Activated CD4-positive, alpha-beta memory T cell treated with anti-CD3 and anti-CD28 coated beads for 36 hours (primary cell): ENCODE data around the gene KAT8. TPM values are rescaled to one million over a fixed set of nuclear protein-coding genes. Genes with fewer than 3 reads are reported as not detected.

Experiments
- CTCF ChIA-PET: fragments of 350-600 bp; sonication (Branson Sonifier 250); formaldehyde crosslinking; loops from one replicate; lab custom pipeline; 2021; ENCODE audit warnings: antibody characterized with exemption, inconsistent platforms; lab: Charles Lee
- POLR2A ChIA-PET: fragments of 350-600 bp; sonication (Branson Sonifier 250); formaldehyde crosslinking; loops from one replicate; lab custom pipeline; 2021; ENCODE audit warnings: antibody characterized with exemption; lab: Charles Lee
- DNase-seq: peaks from one replicate; pipeline ENCODE4 v3.0.0-alpha.2; 2020
- H3K27ac Mint-ChIP-seq: one replicate; pipeline ENCODE4 v1.8.0; 2021; ENCODE audit warnings: mixed read lengths
- H3K27me3 Mint-ChIP-seq: one replicate; pipeline ENCODE4 v1.8.0; 2021; ENCODE audit warnings: mixed read lengths
- H3K36me3 Mint-ChIP-seq: one replicate; pipeline ENCODE4 v1.8.0; 2021; ENCODE audit warnings: mixed read lengths
- H3K4me1 Mint-ChIP-seq: one replicate; pipeline ENCODE4 v1.8.0; 2021; ENCODE audit warnings: low read depth, mixed read lengths
- H3K4me3 Mint-ChIP-seq: one replicate; pipeline ENCODE4 v1.8.0; 2021; ENCODE audit warnings: mild to moderate bottlenecking, mixed read lengths
- H3K9me3 Mint-ChIP-seq: one replicate; pipeline ENCODE4 v1.8.0; 2021; ENCODE audit warnings: mixed read lengths
- intact Hi-C: fragments of 100-400 bp; cut with micrococcal nuclease; formaldehyde crosslinking; loops from one replicate; pipeline ENCODE4 v1.15.1; 2023
- total RNA-seq, 2 experiments: library from RNA; stranded (reverse); gene quantifications; one replicate each; pipeline ENCODE4 v1.2.3, GENCODE V29; 2021

Gene KAT8
- 10 to 100 TPM; 48.8 to 49.6 TPM for total RNA-seq

GRCh38 chr16:31117384-31118222 lies at the start of gene KAT8:
Gene KAT8, plus strand, starts transcription at chr16:31117664. Its CDS starts 18 bp downstream, at chr16:31117682.
- H3K4me1 Mint-ChIP-seq: peaks cover 20% of the 10 kb centered on the region
- DNase-seq: peak; percentile 99
- peaks cover 18% of the 10 kb centered on the region for H3K36me3 Mint-ChIP-seq
- intact Hi-C loops: loop anchor here (1.0 kb wide), 4 partner anchors 23 to 62 kb away; partner anchors contain the start of genes VKORC1, ZNF646 and ZNF668
- POLR2A ChIA-PET: interaction anchor here (0.5 to 4.1 kb wide), 11 partner anchors 9 to 755 kb away, joined by 3 to 27 read pairs (median 3); partner anchors contain the start of genes BCKDK, FUS, ZNF646 and ZNF668
- no peaks in the 10 kb centered on the region for H3K27me3 Mint-ChIP-seq
- H3K9me3 Mint-ChIP-seq: no peaks in the 10 kb centered on the region
- peak within 1 kb of the TSS; percentile 79 for H3K4me3 Mint-ChIP-seq
- CTCF ChIA-PET: interaction anchor here (0.6 to 3.3 kb wide), 7 partner anchors 10 to 273 kb away, joined by 3 to 36 read pairs (median 4); partner anchors contain the start of genes HSD3B7 and ZNF668
- H3K27ac Mint-ChIP-seq: peak within 1 kb of the TSS; percentile 70

- DNase-seq: peak; percentile 26
- no peaks in the 10 kb centered on the region for H3K27me3 Mint-ChIP-seq
- peak overlapping the region; percentile 98 for H3K4me3 Mint-ChIP-seq
- peak overlapping the region; percentile 97 for H3K27ac Mint-ChIP-seq
- intact Hi-C loops: no loop called here
- ChIA-PET CTCF (interaction anchor here (1.6 to 3.4 kb wide), 2 partner anchors 70 to 86 kb away, joined by 5 to 18 read pairs; partner anchors contain the start of gene HSD3B7), POLR2A (interaction anchor here (1.3 kb wide), 1 partner anchor 108 kb away, joined by 5 read pairs; the partner anchor contains the start of gene FUS)
- no peaks in the 10 kb centered on the region for H3K9me3 Mint-ChIP-seq
- H3K36me3 Mint-ChIP-seq: no peaks in the 10 kb centered on the region
- H3K4me1 Mint-ChIP-seq: peaks cover 34% of the 10 kb centered on the region
Observed at GRCh38 chr16:31071861-31072260, 45.6 kb upstream of the KAT8 start.

GRCh38 chr16:31072540-31073141 lies 44.8 kb upstream of the KAT8 start:
- CTCF ChIA-PET: interaction anchor here (1.3 to 3.4 kb wide), 4 partner anchors 20 to 119 kb away, joined by 3 to 22 read pairs (median 14); partner anchors contain the start of gene HSD3B7
- intact Hi-C loops: no loop called here
- Mint-ChIP-seq H3K4me3 (peak overlapping the region; percentile 98), H3K36me3 (no peaks in the 10 kb centered on the region), H3K27ac (peak overlapping the region; percentile 97), H3K4me1 (peaks cover 34% of the 10 kb centered on the region), H3K9me3 (no peaks in the 10 kb centered on the region), H3K27me3 (no peaks in the 10 kb centered on the region)
- DNase-seq: peak; percentile 65
- POLR2A ChIA-PET: interaction anchor here (1.5 to 2.4 kb wide), 5 partner anchors 8 to 107 kb away, joined by 5 to 23 read pairs (median 16); partner anchors contain the start of genes FUS, KAT8 and VKORC1

- POLR2A ChIA-PET: interaction anchor here (0.6 to 2.4 kb wide), 13 partner anchors 9 to 796 kb away, joined by 3 to 23 read pairs (median 5); partner anchors contain the start of genes ARMC5, FUS, KAT8 and SETD1A
- CTCF ChIA-PET: interaction anchor here (0.6 to 3.4 kb wide), 7 partner anchors 19 to 139 kb away, joined by 3 to 22 read pairs (median 5); partner anchors contain the start of genes HSD3B7 and KAT8
- no peaks in the 10 kb centered on the region for H3K27me3 Mint-ChIP-seq
- H3K9me3 Mint-ChIP-seq: no peaks in the 10 kb centered on the region
- peaks cover 34% of the 10 kb centered on the region for H3K4me1 Mint-ChIP-seq
- peak; percentile 93 for DNase-seq
- peaks cover 6% of the 10 kb centered on the region for H3K36me3 Mint-ChIP-seq
- H3K27ac Mint-ChIP-seq: peak overlapping the region; percentile 97
- peak overlapping the region; percentile 98 for H3K4me3 Mint-ChIP-seq
- intact Hi-C loops: no loop called here
Observed at GRCh38 chr16:31073142-31073969, 44.1 kb upstream of the KAT8 start.

GRCh38 chr16:31073970-31074813 lies 43.3 kb upstream of the KAT8 start, which contains the start of the genes ZNF646 and ZNF668:
Gene ZNF646, plus strand, starts transcription at chr16:31074422. Its CDS starts 1,903 bp downstream, at chr16:31076325.
Gene ZNF668, minus strand, starts transcription at chr16:31074240. Its CDS starts 9,781 bp downstream, at chr16:31064459.
- Mint-ChIP-seq H3K4me1 (peaks cover 30% of the 10 kb centered on the region), H3K27ac (peak within 1 kb of the TSS; percentile 97), H3K36me3 (peaks cover 14% of the 10 kb centered on the region), H3K9me3 (no peaks in the 10 kb centered on the region), H3K4me3 (peak within 1 kb of the TSS; percentile 98), H3K27me3 (no peaks in the 10 kb centered on the region)
- CTCF ChIA-PET: interaction anchor here (0.6 to 3.4 kb wide), 6 partner anchors 24 to 140 kb away, joined by 3 to 22 read pairs (median 7); partner anchors contain the start of genes HSD3B7 and KAT8
- POLR2A ChIA-PET: interaction anchor here (0.6 to 2.4 kb wide), 15 partner anchors 10 to 796 kb away, joined by 3 to 23 read pairs (median 5); partner anchors contain the start of genes ARMC5, FUS, KAT8 and SETD1A
- peak; percentile 99 for DNase-seq
- intact Hi-C loops: loop anchor here (1.0 to 2.0 kb wide), 10 partner anchors 20 to 795 kb away; partner anchors contain the start of genes ARMC5, FUS, KAT8 and SETD1A

GRCh38 chr16:31074814-31075183 lies 42.7 kb upstream of the KAT8 start:
- intact Hi-C loops: loop anchor here (1.0 to 2.0 kb wide), 10 partner anchors 20 to 794 kb away; partner anchors contain the start of genes ARMC5, FUS, KAT8 and SETD1A
- Mint-ChIP-seq H3K4me3 (peak overlapping the region; percentile 89), H3K27me3 (no peaks in the 10 kb centered on the region), H3K36me3 (peaks cover 17% of the 10 kb centered on the region), H3K4me1 (peaks cover 27% of the 10 kb centered on the region), H3K27ac (peak overlapping the region; percentile 92), H3K9me3 (no peaks in the 10 kb centered on the region)
- ChIA-PET CTCF (interaction anchor here (1.9 to 2.4 kb wide), 2 partner anchors 68 to 121 kb away, joined by 9 to 22 read pairs; no protein-coding TSS in a partner anchor), POLR2A (interaction anchor here (0.6 to 2.4 kb wide), 10 partner anchors 10 to 117 kb away, joined by 3 to 23 read pairs (median 6); partner anchors contain the start of genes FUS, KAT8, SETD1A and STX4)
- DNase-seq: no peak

- H3K36me3 Mint-ChIP-seq: peaks cover 22% of the 10 kb centered on the region
- no peaks in the 10 kb centered on the region for H3K9me3 Mint-ChIP-seq
- no peak for DNase-seq
- H3K4me1 Mint-ChIP-seq: peaks cover 31% of the 10 kb centered on the region
- CTCF ChIA-PET: interaction anchor here (0.8 kb wide), 1 partner anchor 66 kb away, joined by 3 read pairs; no protein-coding TSS in a partner anchor
- no peak overlapping the region for H3K4me3 Mint-ChIP-seq
- POLR2A ChIA-PET: no interaction called here
- H3K27me3 Mint-ChIP-seq: no peaks in the 10 kb centered on the region
- intact Hi-C loops: no loop called here
- no peak overlapping the region for H3K27ac Mint-ChIP-seq
Observed at GRCh38 chr16:31076319-31076718, 41.1 kb upstream of the KAT8 start.

GRCh38 chr16:31077024-31077423 lies 40.4 kb upstream of the KAT8 start:
- DNase-seq: no peak
- Mint-ChIP-seq H3K27ac (no peak overlapping the region), H3K4me1 (peaks cover 25% of the 10 kb centered on the region), H3K4me3 (no peak overlapping the region), H3K36me3 (peaks cover 22% of the 10 kb centered on the region), H3K27me3 (no peaks in the 10 kb centered on the region), H3K9me3 (no peaks in the 10 kb centered on the region)
- ChIA-PET CTCF (no interaction called here), POLR2A (no interaction called here)
- intact Hi-C loops: no loop called here

- intact Hi-C loops: no loop called here
- ChIA-PET CTCF (no interaction called here), POLR2A (no interaction called here)
Observed at GRCh38 chr16:31077592-31078396, 39.7 kb upstream of the KAT8 start.

More at GRCh38 chr16:31077592-31078396, 39.7 kb upstream of the KAT8 start:
- DNase-seq: no peak
- no peaks in the 10 kb centered on the region for H3K27me3 Mint-ChIP-seq
- no peak overlapping the region for H3K4me3 Mint-ChIP-seq
- H3K4me1 Mint-ChIP-seq: peaks cover 22% of the 10 kb centered on the region
- H3K27ac Mint-ChIP-seq: no peak overlapping the region
- peaks cover 23% of the 10 kb centered on the region for H3K36me3 Mint-ChIP-seq
- H3K9me3 Mint-ChIP-seq: no peaks in the 10 kb centered on the region
